Neural progenitor cell (in vitro differentiated cells): Measurements from ENCODE around the gene BAG5. TPM values are rescaled to one million over a fixed set of nuclear protein-coding genes. Genes with fewer than 3 reads are reported as not detected.

Experiments
- DNase-seq: peaks from one replicate; pipeline ENCODE4 v3.0.0-alpha.2; 2016; ENCODE audit warnings: low spot score
- H2AFZ ChIP-seq: fragments of 200-600 bp; sonication (generic); replicated peaks from 2 replicates; pipeline ENCODE4 v1.6.1; 2016; ENCODE audit warnings: antibody characterized with exemption
- H3F3A ChIP-seq: fragments of 200-600 bp; sonication (generic); 2 replicates; pipeline ENCODE4 v1.6.1; 2016; ENCODE audit warnings: antibody characterized with exemption, low read depth
- H3K27ac ChIP-seq: fragments of 200-600 bp; sonication (generic); 2 replicates; pipeline ENCODE4 v1.5.1; 2016; ENCODE audit warnings: mild to moderate bottlenecking
- H3K27me3 ChIP-seq: fragments of 200-600 bp; sonication (generic); 2 replicates; pipeline ENCODE4 v1.6.1; 2016; ENCODE audit warnings: mild to moderate bottlenecking, moderate library complexity
- H3K36me3 ChIP-seq: fragments of 200-600 bp; sonication (generic); 2 replicates; pipeline ENCODE4 v1.5.1; 2016
- H3K4me1 ChIP-seq: fragments of 200-600 bp; sonication (generic); 2 replicates; pipeline ENCODE4 v1.6.1; 2016; ENCODE audit warnings: mixed run types
- H3K4me2 ChIP-seq: fragments of 200-600 bp; sonication (generic); 2 replicates; pipeline ENCODE4 v1.6.1; 2016
- H3K4me3 ChIP-seq: fragments of 200-600 bp; sonication (generic); 2 replicates; pipeline ENCODE4 v1.5.1; 2016
- H3K79me2 ChIP-seq: fragments of 200-600 bp; sonication (generic); 2 replicates; pipeline ENCODE4 v1.6.1; 2016; ENCODE audit warnings: low read depth
- H3K9ac ChIP-seq: fragments of 200-600 bp; sonication (generic); 2 replicates; pipeline ENCODE4 v1.6.1; 2016
- H3K9me3 ChIP-seq: fragments of 200-600 bp; sonication (generic); 2 replicates; pipeline ENCODE4 v1.5.1; 2016; ENCODE audit warnings: low read depth
- H4K20me1 ChIP-seq: fragments of 200-600 bp; sonication (generic); 2 replicates; pipeline ENCODE4 v1.6.1; 2016; ENCODE audit warnings: low read depth
- H3K27ac Mint-ChIP-seq: 3 replicates; pipeline ENCODE4 v1.8.0; 2021; ENCODE audit warnings: mixed read lengths
- H3K27me3 Mint-ChIP-seq: 2 replicates; pipeline ENCODE4 v1.8.0; 2022; ENCODE audit warnings: low read depth, mild to moderate bottlenecking, inconsistent platforms, moderate library complexity, mixed read lengths; ENCODE audit not compliant: insufficient read depth
- H3K36me3 Mint-ChIP-seq: 3 replicates; pipeline ENCODE4 v1.8.0; 2021; ENCODE audit warnings: mixed read lengths
- H3K4me1 Mint-ChIP-seq: 3 replicates; pipeline ENCODE4 v1.8.0; 2021; ENCODE audit warnings: mixed read lengths
- H3K4me3 Mint-ChIP-seq: 3 replicates; pipeline ENCODE4 v1.8.0; 2021; ENCODE audit warnings: mild to moderate bottlenecking, moderate library complexity, mixed read lengths
- H3K9me3 Mint-ChIP-seq: 3 replicates; pipeline ENCODE4 v1.8.0; 2020; ENCODE audit warnings: mixed read lengths
- EZH2 ChIP-seq: fragments of 200-600 bp; sonication (generic); IDR thresholded peaks from 2 replicates; pipeline ENCODE4 v1.6.1; 2017; ENCODE audit warnings: antibody characterized with exemption, mild to moderate bottlenecking, moderate library complexity
- EZH2phosphoT487 ChIP-seq: fragments of 200-600 bp; sonication (generic); IDR thresholded peaks from 2 replicates; pipeline ENCODE4 v1.6.1; 2017; ENCODE audit warnings: antibody characterized with exemption
- total RNA-seq: library from RNA; depleted of rRNA; stranded (reverse); fragments of >200 nt; gene quantifications from 2 replicates; pipeline ENCODE4 v1.2.3, GENCODE V29; 2015; ENCODE audit warnings: low replicate concordance
- TF ChIP-seq, protein P1 (sequence below): fragments of 200-600 bp; sonication (generic); IDR thresholded peaks from 2 replicates; pipeline ENCODE4 v1.5.1; 2017; ENCODE audit warnings: antibody characterized with exemption, mild to moderate bottlenecking

The BAG5 gene
- total RNA-seq, 1 donor from 2014 or later, result 59.9 TPM

DNA sequence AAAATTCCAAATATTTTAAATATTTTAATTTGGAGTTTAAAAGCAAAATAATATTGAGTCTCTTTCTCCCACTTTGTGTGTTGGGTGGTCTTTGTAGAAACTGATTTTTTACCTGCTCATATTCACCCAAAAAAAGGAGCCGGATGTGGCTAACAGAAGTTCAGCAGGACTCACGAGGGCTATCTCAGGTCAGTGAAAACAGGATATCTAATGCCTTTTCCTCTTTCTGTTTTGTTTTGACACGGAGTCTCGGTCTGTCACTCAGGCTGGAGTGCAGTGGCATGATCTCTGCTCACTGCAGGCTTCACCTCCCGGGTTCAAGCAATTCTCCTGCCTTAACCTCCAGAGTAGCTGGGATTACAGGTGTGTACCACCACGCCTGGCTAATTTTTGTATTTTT is 31.1 kb upstream of the BAG5 start:
- Histone ChIP-seq H3K9ac (no peak overlapping the region), H3K27ac (peak overlapping the region; percentile 90), H3K79me2 (no peaks in the 10 kb centered on the region), H3K9me3 (no peaks in the 10 kb centered on the region), H3K36me3 (no peaks in the 10 kb centered on the region), H3K4me1 (peaks cover 25% of the 10 kb centered on the region), H3F3A (peaks cover 32% of the 10 kb centered on the region), H4K20me1 (no peaks in the 10 kb centered on the region), H2AFZ (no peak overlapping the region), H3K27me3 (no peaks in the 10 kb centered on the region), H3K4me2 (peak overlapping the region; percentile 63), H3K4me3 (no peak overlapping the region)
- Mint-ChIP-seq H3K27ac (peak overlapping the region; percentile 88), H3K4me3 (no peak overlapping the region), H3K9me3 (no peaks in the 10 kb centered on the region), H3K27me3 (peaks cover 5% of the 10 kb centered on the region), H3K36me3 (peaks cover 11% of the 10 kb centered on the region), H3K4me1 (peaks cover 33% of the 10 kb centered on the region)
- no peak for TF ChIP-seq EZH2
- TF ChIP-seq EZH2phosphoT487, result no peak
- TF ChIP-seq, protein P1, sequence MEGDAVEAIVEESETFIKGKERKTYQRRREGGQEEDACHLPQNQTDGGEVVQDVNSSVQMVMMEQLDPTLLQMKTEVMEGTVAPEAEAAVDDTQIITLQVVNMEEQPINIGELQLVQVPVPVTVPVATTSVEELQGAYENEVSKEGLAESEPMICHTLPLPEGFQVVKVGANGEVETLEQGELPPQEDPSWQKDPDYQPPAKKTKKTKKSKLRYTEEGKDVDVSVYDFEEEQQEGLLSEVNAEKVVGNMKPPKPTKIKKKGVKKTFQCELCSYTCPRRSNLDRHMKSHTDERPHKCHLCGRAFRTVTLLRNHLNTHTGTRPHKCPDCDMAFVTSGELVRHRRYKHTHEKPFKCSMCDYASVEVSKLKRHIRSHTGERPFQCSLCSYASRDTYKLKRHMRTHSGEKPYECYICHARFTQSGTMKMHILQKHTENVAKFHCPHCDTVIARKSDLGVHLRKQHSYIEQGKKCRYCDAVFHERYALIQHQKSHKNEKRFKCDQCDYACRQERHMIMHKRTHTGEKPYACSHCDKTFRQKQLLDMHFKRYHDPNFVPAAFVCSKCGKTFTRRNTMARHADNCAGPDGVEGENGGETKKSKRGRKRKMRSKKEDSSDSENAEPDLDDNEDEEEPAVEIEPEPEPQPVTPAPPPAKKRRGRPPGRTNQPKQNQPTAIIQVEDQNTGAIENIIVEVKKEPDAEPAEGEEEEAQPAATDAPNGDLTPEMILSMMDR, result no peak
- DNase-seq, result no peak

DNA sequence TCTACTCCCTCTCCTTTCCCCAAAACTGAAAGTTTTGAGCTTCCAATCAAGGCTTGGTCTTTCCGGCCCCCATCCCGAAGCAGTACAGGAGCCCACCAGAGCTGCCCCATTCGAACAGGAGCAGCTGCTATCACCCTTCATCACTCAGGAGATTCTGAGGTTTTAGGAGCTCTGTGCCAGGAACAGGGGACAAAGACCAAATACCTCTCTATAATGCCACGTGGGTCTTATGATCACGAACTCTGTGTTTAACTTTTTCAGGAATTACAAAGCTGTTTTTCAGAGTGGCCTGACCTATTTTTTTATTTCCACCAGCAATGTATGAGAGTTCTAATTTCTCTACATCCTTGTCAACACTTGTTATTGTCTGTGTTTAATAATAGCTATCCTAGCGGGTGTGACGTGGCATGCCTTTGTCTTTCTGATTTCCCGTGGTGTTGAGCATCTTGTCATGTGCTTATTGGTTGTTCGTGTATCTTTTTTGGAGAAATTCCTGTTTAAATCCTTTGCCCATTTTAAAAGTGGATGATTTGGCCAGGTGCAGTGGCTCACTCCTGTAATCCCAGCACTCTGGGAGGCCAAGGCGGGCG is 22.0 kb upstream of the BAG5 start:
- H4K20me1 ChIP-seq, result peaks cover 2% of the 10 kb centered on the region
- DNase-seq, result no peak
- TF ChIP-seq, protein P1, result no peak
- TF ChIP-seq EZH2 (no peak), EZH2phosphoT487 (no peak)
- no peak overlapping the region for H2AFZ ChIP-seq
- H3K27ac ChIP-seq, result no peak overlapping the region
- no peak overlapping the region for H3K4me3 Mint-ChIP-seq
- H3K79me2 ChIP-seq, result peaks cover 3% of the 10 kb centered on the region
- H3K9ac ChIP-seq, result no peak overlapping the region
- H3K4me2 ChIP-seq, result no peak overlapping the region
- no peaks in the 10 kb centered on the region for H3K27me3 ChIP-seq
- no peak overlapping the region for H3K27ac Mint-ChIP-seq
- peaks cover 3% of the 10 kb centered on the region for H3K27me3 Mint-ChIP-seq
- no peaks in the 10 kb centered on the region for H3K9me3 Mint-ChIP-seq
- H3K4me1 Mint-ChIP-seq, result no peaks in the 10 kb centered on the region
- no peaks in the 10 kb centered on the region for H3K9me3 ChIP-seq
- H3F3A ChIP-seq, result no peaks in the 10 kb centered on the region
- no peaks in the 10 kb centered on the region for H3K4me1 ChIP-seq
- H3K4me3 ChIP-seq, result no peak overlapping the region
- peaks cover 26% of the 10 kb centered on the region for H3K36me3 Mint-ChIP-seq
- H3K36me3 ChIP-seq, result no peaks in the 10 kb centered on the region

DNA sequence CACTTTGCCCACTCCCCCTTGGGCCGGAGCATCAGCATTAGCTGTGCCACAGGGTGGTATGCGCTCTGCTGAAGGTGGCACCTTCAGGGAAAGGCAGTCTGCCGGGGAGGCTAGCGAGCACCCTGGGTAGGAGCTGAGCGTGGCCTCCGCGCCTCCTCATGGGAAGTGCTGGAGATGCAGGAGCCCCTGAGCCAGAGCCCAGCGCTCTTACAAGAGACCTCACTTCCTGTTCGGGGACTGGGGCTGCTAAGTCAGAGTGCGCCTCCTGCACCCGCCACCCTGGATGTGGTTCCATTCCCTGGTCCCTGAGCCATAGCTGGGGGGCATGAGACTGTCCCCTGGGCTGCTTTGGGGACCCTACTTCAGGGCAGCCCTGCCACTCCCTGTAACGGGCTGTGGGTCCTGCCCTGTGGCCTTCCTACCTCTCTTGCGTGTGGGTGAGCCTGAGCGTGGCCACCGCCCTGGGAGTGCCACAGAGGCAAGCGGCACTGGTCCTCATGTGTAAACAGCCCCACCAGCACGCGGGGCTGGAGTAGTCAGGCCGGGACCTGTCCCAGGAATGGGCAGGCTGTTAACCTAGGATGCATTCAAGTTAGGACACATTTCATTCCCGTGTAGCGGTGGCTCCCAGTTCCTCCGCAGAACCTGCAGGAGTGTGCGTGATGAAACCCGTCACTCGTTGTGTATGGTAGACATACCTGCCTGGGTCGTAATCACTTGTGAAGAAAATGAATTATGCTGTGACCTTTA is 19.7 kb upstream of the BAG5 start:
- no peak overlapping the region for H3K4me3 ChIP-seq
- no peak for DNase-seq
- no peak overlapping the region for H3K9ac ChIP-seq
- H3K27ac ChIP-seq, result no peak overlapping the region
- no peaks in the 10 kb centered on the region for H3K9me3 ChIP-seq
- H3K4me1 Mint-ChIP-seq, result peaks cover 3% of the 10 kb centered on the region
- peaks cover 3% of the 10 kb centered on the region for H3K27me3 Mint-ChIP-seq
- no peaks in the 10 kb centered on the region for H3F3A ChIP-seq
- no peaks in the 10 kb centered on the region for H3K27me3 ChIP-seq
- H3K36me3 ChIP-seq, result no peaks in the 10 kb centered on the region
- H3K36me3 Mint-ChIP-seq, result peaks cover 23% of the 10 kb centered on the region
- H3K4me1 ChIP-seq, result no peaks in the 10 kb centered on the region
- no peak overlapping the region for H2AFZ ChIP-seq
- H3K79me2 ChIP-seq, result peaks cover 15% of the 10 kb centered on the region
- H3K4me2 ChIP-seq, result no peak overlapping the region
- peaks cover 15% of the 10 kb centered on the region for H4K20me1 ChIP-seq
- no peak overlapping the region for H3K4me3 Mint-ChIP-seq
- TF ChIP-seq, protein P1, result no peak
- TF ChIP-seq EZH2 (no peak), EZH2phosphoT487 (no peak)
- H3K9me3 Mint-ChIP-seq, result no peaks in the 10 kb centered on the region
- H3K27ac Mint-ChIP-seq, result no peak overlapping the region
